SU-DHL-6 (cell line): ENCODE data around the gene CYP8B1.
A peak's percentile ranks its signal among the peaks of the same experiment; 100 is the strongest.

ENCODE experiments used
- CTCF ChIP-seq: fragments of 200-600 bp; sonication (generic); IDR thresholded peaks from one replicate; pipeline ENCODE4 v1.5.1; 2017; ENCODE audit warnings: antibody characterized with exemption, mild to moderate bottlenecking, low read length, moderate library complexity; ENCODE audit not compliant: insufficient read depth, poor library complexity, severe bottlenecking
- EZH2phosphoT487 ChIP-seq: fragments of 200-600 bp; sonication (generic), shearing (Covaris generic); conservative IDR thresholded peaks from 2 replicates; pipeline ENCODE4 v1.6.1; 2018; ENCODE audit warnings: mild to moderate bottlenecking, antibody characterized with exemption, low read length, moderate library complexity, mixed read lengths

DNA sequence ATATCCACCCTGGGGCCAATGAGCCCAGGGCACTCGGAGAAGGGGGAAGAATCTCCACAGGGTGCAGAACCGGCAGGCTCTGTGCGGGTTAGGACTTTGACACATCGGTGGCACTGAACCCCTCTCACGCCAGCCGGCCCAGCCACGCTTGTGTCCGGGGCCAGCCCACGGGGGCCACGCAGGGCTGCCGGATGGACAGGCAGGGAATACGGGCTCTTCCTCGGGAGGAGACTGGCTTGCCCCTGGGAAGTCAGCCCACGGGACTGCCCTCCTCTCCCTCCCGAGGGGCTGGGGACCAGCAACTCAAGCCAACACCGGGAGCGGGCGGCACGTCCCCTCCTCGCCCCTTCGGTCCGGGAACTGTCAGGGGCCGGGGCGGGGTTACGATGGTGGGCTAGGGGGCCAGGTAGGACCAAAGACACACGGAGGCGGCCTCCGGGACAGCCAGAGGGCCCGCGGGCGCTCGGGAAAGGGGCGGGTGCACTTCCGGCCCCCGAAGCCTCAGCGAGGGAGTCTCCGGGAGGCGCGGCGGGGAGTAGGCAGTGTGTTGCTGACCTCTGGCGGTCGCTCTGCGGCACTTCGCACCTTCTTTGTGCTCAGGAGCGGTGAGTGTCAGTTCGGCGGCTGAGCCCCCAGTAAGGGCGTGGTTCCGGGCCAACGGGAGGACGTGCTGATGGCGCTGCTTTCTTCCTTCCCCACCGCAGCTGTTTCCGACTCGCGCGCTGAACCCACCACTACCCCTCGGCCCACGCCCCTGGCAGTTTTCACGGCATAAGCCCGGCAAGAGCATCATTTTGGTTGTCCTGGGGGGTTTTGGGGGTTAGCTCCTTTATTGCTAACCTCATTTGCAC is 5.1 kb upstream of the CYP8B1 start:
- TF ChIP-seq CTCF (peak; percentile 59), EZH2phosphoT487 (no peak)
